ENCODE results near the gene TLE7.

GRCh38 chr16:71456801-71457200, 14.9 kb upstream of the TLE7 start:
- TF ChIP-seq ZNF830 (tag by site-specific recombination; IDR thresholded peaks at IDR 0.05; ENCODE audit: low read depth): no peak
- no peak for TF ChIP-seq ZNF692 (tag by site-specific recombination; IDR thresholded peaks at IDR 0.05)
- no peak for TF ChIP-seq KLF1 (tag by site-specific recombination; IDR thresholded peaks at IDR 0.05)
- no peak for TF ChIP-seq CTCF (tag by site-specific recombination; IDR thresholded peaks at IDR 0.05)
- no peak for TF ChIP-seq ZNF621 (tag by site-specific recombination; IDR thresholded peaks at IDR 0.05)
- no peak for TF ChIP-seq BCL11A (tag by site-specific recombination; IDR thresholded peaks at IDR 0.05; ENCODE audit: low read depth)
- TF ChIP-seq RBAK (tag by site-specific recombination; IDR thresholded peaks at IDR 0.05): no peak
- no peak for TF ChIP-seq OVOL3 (tag by site-specific recombination; IDR thresholded peaks at IDR 0.05)
- no peak for TF ChIP-seq ZBTB8A (tag by site-specific recombination; IDR thresholded peaks at IDR 0.05)
- no peak for TF ChIP-seq PRDM4 (tag by site-specific recombination; IDR thresholded peaks at IDR 0.05)

Measured in HEK293 (cell line).